Activated CD4-positive, alpha-beta memory T cell treated with anti-CD3 and anti-CD28 coated beads for 36 hours (primary cell): ENCODE measurements around the gene LILRB1. TPM values are rescaled to one million over a fixed set of nuclear protein-coding genes. Genes with fewer than 3 reads are reported as not detected.
"Not testable (repeated sequence)": the region's sequence is repeated elsewhere in the genome, so short reads cannot be mapped to it uniquely, and the experiment has no call there.

Source experiments
- CTCF ChIA-PET: fragments of 350-600 bp; sonication (Branson Sonifier 250); formaldehyde crosslinking; loops from one replicate; lab custom pipeline; 2021; ENCODE audit warnings: antibody characterized with exemption, inconsistent platforms; lab: Charles Lee
- POLR2A ChIA-PET: fragments of 350-600 bp; sonication (Branson Sonifier 250); formaldehyde crosslinking; loops from one replicate; lab custom pipeline; 2021; ENCODE audit warnings: antibody characterized with exemption; lab: Charles Lee
- DNase-seq: peaks from one replicate; pipeline ENCODE4 v3.0.0-alpha.2; 2020
- H3K27ac Mint-ChIP-seq: one replicate; pipeline ENCODE4 v1.8.0; 2021; ENCODE audit warnings: mixed read lengths
- H3K27me3 Mint-ChIP-seq: one replicate; pipeline ENCODE4 v1.8.0; 2021; ENCODE audit warnings: mixed read lengths
- H3K36me3 Mint-ChIP-seq: one replicate; pipeline ENCODE4 v1.8.0; 2021; ENCODE audit warnings: mixed read lengths
- H3K4me1 Mint-ChIP-seq: one replicate; pipeline ENCODE4 v1.8.0; 2021; ENCODE audit warnings: low read depth, mixed read lengths
- H3K4me3 Mint-ChIP-seq: one replicate; pipeline ENCODE4 v1.8.0; 2021; ENCODE audit warnings: mild to moderate bottlenecking, mixed read lengths
- H3K9me3 Mint-ChIP-seq: one replicate; pipeline ENCODE4 v1.8.0; 2021; ENCODE audit warnings: mixed read lengths
- intact Hi-C: fragments of 100-400 bp; cut with micrococcal nuclease; formaldehyde crosslinking; loops from one replicate; pipeline ENCODE4 v1.15.1; 2023
- total RNA-seq, 2 experiments: library from RNA; stranded (reverse); gene quantifications; one replicate each; pipeline ENCODE4 v1.2.3, GENCODE V29; 2021

Gene LILRB1
- total RNA-seq, 2 experiments from 2014 or later = not detected

DNA sequence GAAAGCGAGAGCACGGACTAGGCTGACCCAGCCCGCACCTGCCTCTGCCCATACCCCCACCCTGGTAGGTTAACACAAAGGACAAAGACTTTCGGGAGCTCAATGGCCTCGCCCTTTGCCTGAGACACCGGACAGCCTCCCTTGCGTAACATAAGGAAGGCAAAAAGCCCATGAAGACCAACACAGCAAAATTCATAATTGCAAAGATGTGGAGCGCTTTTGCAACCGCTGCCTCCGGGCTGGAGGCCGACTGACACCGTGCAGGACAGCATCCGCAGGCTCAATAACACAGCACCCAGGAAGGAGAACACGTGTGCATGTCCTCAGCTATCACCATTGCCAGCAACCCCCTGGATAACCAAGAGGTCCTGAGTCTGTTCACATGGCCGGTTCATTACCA lies 21.5 kb upstream of the LILRB1 start:
- Mint-ChIP-seq H3K36me3 (no peaks in the 10 kb centered on the region), H3K27ac (no peak overlapping the region), H3K9me3 (peaks cover 10% of the 10 kb centered on the region), H3K27me3 (peaks cover 28% of the 10 kb centered on the region), H3K4me3 (no peak overlapping the region), H3K4me1 (no peaks in the 10 kb centered on the region)
- no peak for DNase-seq
- POLR2A ChIA-PET = no interaction called here
- CTCF ChIA-PET = no interaction called here
- intact Hi-C loops = no loop called here

- intact Hi-C loops = no loop called here
- no peak overlapping the region for H3K4me3 Mint-ChIP-seq
- H3K36me3 Mint-ChIP-seq = no peaks in the 10 kb centered on the region
- CTCF ChIA-PET = no interaction called here
- H3K4me1 Mint-ChIP-seq = no peaks in the 10 kb centered on the region
- H3K27me3 Mint-ChIP-seq = peaks cover 28% of the 10 kb centered on the region
- DNase-seq = no peak
- H3K27ac Mint-ChIP-seq = no peak overlapping the region
- H3K9me3 Mint-ChIP-seq = peaks cover 10% of the 10 kb centered on the region
- POLR2A ChIA-PET = no interaction called here
Measured at GRCh38 chr19:54609356-54609791, 20.9 kb upstream of the LILRB1 start.

DNA sequence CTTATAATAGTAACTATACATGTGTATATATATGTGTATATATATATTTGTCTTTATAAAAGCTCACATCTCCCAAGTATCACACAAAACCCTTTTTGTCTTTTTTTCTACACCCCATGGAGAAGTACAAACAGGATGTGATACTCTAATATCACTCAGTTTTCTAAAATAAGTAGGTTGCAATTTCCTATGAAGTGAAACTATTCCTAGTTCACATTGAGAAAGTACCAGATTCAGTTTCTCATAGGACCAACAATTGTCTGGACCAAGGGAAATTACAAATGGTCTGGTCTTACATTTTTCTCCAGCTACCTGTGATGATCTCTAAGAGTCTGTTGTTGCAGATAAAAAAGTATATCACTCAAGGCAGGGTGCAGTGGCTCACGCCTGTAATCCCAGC lies 17.9 kb upstream of the LILRB1 start:
- Mint-ChIP-seq H3K27ac (no peak overlapping the region), H3K27me3 (peaks cover 11% of the 10 kb centered on the region), H3K4me3 (no peak overlapping the region), H3K36me3 (no peaks in the 10 kb centered on the region), H3K4me1 (no peaks in the 10 kb centered on the region), H3K9me3 (peaks cover 9% of the 10 kb centered on the region)
- CTCF ChIA-PET = no interaction called here
- no peak for DNase-seq
- POLR2A ChIA-PET = no interaction called here
- intact Hi-C loops = no loop called here

- no peak overlapping the region for H3K27ac Mint-ChIP-seq
- H3K4me1 Mint-ChIP-seq = no peaks in the 10 kb centered on the region
- peaks cover 3% of the 10 kb centered on the region for H3K27me3 Mint-ChIP-seq
- ChIA-PET POLR2A (no interaction called here), CTCF (interaction anchor here (1.0 kb wide), 1 partner anchor 822 kb away, joined by 3 read pairs; no protein-coding TSS in a partner anchor)
- peaks cover 6% of the 10 kb centered on the region for H3K9me3 Mint-ChIP-seq
- intact Hi-C loops = no loop called here
- H3K36me3 Mint-ChIP-seq = no peaks in the 10 kb centered on the region
- no peak for DNase-seq
- H3K4me3 Mint-ChIP-seq = no peak overlapping the region
Measured at GRCh38 chr19:54614726-54615125, 15.6 kb upstream of the LILRB1 start.

GRCh38 chr19:54616057-54616456 lies 14.2 kb upstream of the LILRB1 start:
- H3K27ac Mint-ChIP-seq = no peak overlapping the region
- no peak for DNase-seq
- ChIA-PET CTCF (no interaction called here), POLR2A (no interaction called here)
- H3K36me3 Mint-ChIP-seq = no peaks in the 10 kb centered on the region
- H3K27me3 Mint-ChIP-seq = peaks cover 2% of the 10 kb centered on the region
- intact Hi-C loops = no loop called here
- no peaks in the 10 kb centered on the region for H3K4me1 Mint-ChIP-seq
- H3K9me3 Mint-ChIP-seq = peaks cover 3% of the 10 kb centered on the region
- no peak overlapping the region for H3K4me3 Mint-ChIP-seq

DNA sequence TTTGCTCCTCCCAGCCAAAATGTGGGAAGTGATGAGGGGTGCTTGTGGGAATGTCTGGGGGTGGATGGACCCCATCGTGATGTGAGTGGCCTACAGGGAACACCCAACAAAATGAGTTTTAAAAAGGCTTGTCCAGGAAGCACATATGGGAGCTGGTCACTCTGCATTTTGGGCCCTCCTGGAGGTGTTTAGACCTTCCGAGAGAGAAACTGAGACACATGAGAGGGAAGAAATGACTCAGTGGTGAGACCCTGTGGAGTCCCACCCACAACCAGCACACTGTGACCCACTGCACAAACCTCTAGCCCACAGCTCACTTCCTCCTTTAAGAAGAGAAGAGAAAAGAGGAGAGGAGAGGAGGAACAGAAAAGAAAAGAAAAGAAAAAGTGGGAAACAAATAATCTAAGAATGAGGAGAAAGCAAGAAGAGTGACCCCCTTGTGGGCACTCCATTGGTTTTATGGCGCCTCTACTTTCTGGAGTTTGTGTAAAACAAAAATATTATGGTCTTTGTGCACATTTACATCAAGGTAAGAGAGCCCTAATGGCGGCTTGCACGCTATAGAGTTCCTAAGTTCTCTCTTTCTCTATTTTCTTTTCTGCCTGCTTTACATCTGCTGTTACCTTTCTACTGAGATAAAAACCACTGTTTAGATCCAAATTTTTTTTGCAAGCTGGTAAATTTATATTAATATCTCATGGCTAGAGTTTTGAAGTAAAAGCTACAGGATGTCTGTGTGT lies 13.3 kb upstream of the LILRB1 start:
- no peaks in the 10 kb centered on the region for H3K36me3 Mint-ChIP-seq
- ChIA-PET POLR2A (no interaction called here), CTCF (interaction anchor here (0.6 kb wide), 1 partner anchor 136 kb away, joined by 3 read pairs; no protein-coding TSS in a partner anchor)
- H3K9me3 Mint-ChIP-seq = peaks cover 3% of the 10 kb centered on the region
- no peaks in the 10 kb centered on the region for H3K4me1 Mint-ChIP-seq
- DNase-seq = no peak
- H3K27me3 Mint-ChIP-seq = no peaks in the 10 kb centered on the region
- H3K4me3 Mint-ChIP-seq = no peak overlapping the region
- H3K27ac Mint-ChIP-seq = no peak overlapping the region
- intact Hi-C loops = no loop called here

DNA sequence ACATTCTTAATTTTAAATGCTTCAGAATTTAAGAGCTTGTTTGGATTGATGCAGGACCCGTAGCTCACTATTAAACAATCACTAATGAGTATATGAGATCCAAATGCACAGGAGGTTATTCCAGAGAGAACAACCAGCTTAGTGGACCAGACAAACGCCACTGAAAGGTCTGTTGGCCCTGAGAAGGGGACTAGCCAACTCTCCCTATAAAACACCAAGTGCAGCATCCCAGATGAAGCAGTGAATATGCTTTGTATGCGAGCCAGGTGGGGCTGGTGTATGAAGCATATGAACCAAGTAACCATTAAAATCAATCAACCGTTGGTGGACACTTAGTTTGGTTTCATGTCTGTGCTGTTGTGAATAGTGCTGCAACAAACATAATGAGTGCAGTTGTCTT lies 9.8 kb upstream of the LILRB1 start:
- CTCF ChIA-PET = no interaction called here
- POLR2A ChIA-PET = no interaction called here
- H3K27ac Mint-ChIP-seq = no peak overlapping the region
- no peak overlapping the region for H3K4me3 Mint-ChIP-seq
- intact Hi-C loops = no loop called here
- DNase-seq = no peak
- no peaks in the 10 kb centered on the region for H3K9me3 Mint-ChIP-seq
- no peaks in the 10 kb centered on the region for H3K4me1 Mint-ChIP-seq
- peaks cover 7% of the 10 kb centered on the region for H3K27me3 Mint-ChIP-seq
- no peaks in the 10 kb centered on the region for H3K36me3 Mint-ChIP-seq

- H3K36me3 Mint-ChIP-seq = no peaks in the 10 kb centered on the region
- no peak overlapping the region for H3K27ac Mint-ChIP-seq
- H3K4me3 Mint-ChIP-seq = no peak overlapping the region
- POLR2A ChIA-PET = no interaction called here
- H3K27me3 Mint-ChIP-seq = peaks cover 13% of the 10 kb centered on the region
- no peaks in the 10 kb centered on the region for H3K9me3 Mint-ChIP-seq
- no peaks in the 10 kb centered on the region for H3K4me1 Mint-ChIP-seq
- CTCF ChIA-PET = no interaction called here
- intact Hi-C loops = no loop called here
- no peak for DNase-seq
Measured at GRCh38 chr19:54622431-54622830, 7.9 kb upstream of the LILRB1 start.

DNA sequence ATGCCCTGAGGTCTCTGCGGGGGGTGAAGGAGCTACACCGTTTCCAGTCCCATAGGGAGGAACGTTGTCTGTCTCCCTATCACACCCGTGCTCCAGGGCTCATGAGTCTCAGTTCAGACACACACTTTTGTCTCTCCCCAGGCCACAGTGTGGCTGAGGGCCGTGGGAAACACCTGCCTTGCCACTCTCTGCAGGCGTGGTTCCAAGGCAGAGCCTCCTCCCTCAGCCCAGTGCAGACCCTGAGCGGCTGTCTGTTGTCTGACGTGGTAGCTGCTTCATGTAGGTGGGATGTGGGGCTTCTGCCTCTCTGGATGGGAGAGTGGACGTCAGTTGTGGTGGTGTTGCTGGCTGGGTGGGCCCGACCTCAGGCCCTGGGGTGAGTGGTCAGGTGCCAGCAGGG lies 6.0 kb upstream of the LILRB1 start:
- H3K36me3 Mint-ChIP-seq, intact Hi-C loops, H3K27ac Mint-ChIP-seq, CTCF ChIA-PET, H3K4me1 Mint-ChIP-seq, POLR2A ChIA-PET, H3K4me3 Mint-ChIP-seq, H3K9me3 Mint-ChIP-seq, DNase-seq: not testable (repeated sequence)
- H3K27me3 Mint-ChIP-seq = peaks cover 19% of the 10 kb centered on the region

DNA sequence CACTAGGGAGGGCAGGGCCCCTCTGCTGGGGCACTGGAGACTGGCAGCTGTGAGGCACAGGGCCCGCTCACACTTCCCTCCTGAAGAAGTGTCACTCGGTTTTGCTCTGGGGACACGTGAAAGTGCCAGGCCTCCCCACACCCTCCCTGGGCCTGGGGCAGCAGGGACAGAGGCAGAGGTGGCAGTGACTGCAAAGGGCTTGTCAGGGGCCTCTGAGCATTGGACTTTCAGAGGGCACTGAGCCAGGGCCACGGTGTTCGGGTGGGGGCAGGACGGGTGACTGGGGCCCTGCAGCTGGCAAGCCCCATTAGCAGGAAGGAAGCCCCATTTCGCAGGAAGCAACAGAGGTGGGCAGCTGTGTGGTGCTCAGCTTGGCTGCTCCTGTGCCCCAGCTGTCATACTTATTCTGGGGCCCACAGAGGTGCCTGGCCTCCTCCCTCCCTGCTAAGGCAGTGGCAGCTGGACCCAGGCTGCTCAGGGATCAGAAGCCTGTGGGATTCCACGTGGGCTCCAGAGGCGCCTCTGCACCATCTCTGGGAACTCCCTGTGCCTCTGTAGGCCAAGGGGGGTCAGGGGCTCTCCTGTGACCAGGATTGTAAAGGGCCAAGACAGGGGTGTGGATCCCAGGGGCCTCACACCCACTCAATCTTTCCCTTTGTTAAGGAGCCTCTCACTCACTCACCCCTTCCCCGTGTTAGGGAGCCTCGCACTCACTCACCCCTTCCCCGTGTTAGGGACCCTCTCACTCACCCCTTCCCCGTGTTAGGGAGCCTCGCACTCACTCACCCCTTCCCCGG lies 5.2 kb upstream of the LILRB1 start:
- H3K27ac Mint-ChIP-seq, intact Hi-C loops, DNase-seq, POLR2A ChIA-PET, H3K4me3 Mint-ChIP-seq, H3K36me3 Mint-ChIP-seq, H3K9me3 Mint-ChIP-seq, CTCF ChIA-PET, H3K4me1 Mint-ChIP-seq: not testable (repeated sequence)
- H3K27me3 Mint-ChIP-seq = peaks cover 24% of the 10 kb centered on the region

DNA sequence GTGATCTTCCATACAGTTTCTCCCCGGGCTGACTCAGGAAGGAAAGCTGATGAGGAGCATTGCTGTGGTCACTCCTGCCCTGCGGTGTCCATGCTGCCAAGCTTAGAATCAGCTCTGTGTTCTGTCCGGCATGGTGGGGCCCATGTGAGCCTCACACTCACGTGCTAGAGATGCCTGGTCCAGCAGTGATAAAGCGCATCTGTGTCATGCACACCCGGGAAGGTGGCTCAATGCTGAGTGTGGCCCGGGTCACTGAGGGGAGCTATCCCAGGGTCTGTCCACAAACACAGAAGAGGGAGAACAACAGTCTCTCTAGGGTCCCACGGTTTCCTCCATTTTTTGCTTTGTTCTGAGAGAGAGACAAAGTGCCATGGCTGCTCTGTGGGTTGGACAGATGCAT lies 3.5 kb upstream of the LILRB1 start:
- peaks cover 2% of the 10 kb centered on the region for H3K4me1 Mint-ChIP-seq
- H3K27me3 Mint-ChIP-seq = peaks cover 31% of the 10 kb centered on the region
- no peaks in the 10 kb centered on the region for H3K36me3 Mint-ChIP-seq
- intact Hi-C loops = no loop called here
- no peak for DNase-seq
- no peaks in the 10 kb centered on the region for H3K9me3 Mint-ChIP-seq
- ChIA-PET CTCF (no interaction called here), POLR2A (no interaction called here)
- no peak overlapping the region for H3K4me3 Mint-ChIP-seq
- no peak overlapping the region for H3K27ac Mint-ChIP-seq

DNA sequence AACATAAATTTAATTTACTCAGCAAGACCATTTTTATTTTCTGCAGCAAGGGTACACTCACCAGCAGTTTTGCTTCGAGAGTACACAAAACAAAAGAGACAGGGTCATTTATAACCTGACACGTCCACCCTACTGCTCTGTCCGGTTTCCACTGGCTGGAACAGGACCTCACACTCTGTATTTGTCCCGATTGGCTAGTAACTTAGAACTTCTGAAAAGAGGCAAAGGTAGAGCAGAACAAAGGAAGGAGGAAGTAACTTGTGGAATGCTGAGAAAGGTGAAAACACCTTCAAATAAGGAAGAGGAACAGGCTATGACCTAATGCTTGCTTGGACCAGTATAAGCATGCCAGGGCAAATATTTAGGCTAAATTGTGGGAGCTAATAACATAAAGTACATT lies 2.4 kb upstream of the LILRB1 start:
- DNase-seq, CTCF ChIA-PET, intact Hi-C loops, H3K4me1 Mint-ChIP-seq, POLR2A ChIA-PET, H3K4me3 Mint-ChIP-seq, H3K9me3 Mint-ChIP-seq, H3K36me3 Mint-ChIP-seq, H3K27ac Mint-ChIP-seq: not testable (repeated sequence)
- peaks cover 37% of the 10 kb centered on the region for H3K27me3 Mint-ChIP-seq
